Psoas muscle (tissue), 8 donors: ENCODE results near the gene PRRC1. TPM values are rescaled to one million over a fixed set of nuclear protein-coding genes. Genes with fewer than 3 reads are reported as not detected.
A peak's percentile ranks its signal among the peaks of the same experiment; 100 is the strongest.

Source experiments
- ATAC-seq, 4 donors: fragments of 200-7000 bp; cut with Tn5 transposase; one replicate each; pipeline ENCODE4 v1.9.1; 2020; ENCODE audit warnings: moderate library complexity in 3 of 4, mild to moderate bottlenecking in 2 of 4
- DNase-seq, 2 donors: peaks; one replicate each; pipeline ENCODE4 v3.0.0-alpha.2; 2020
- H3K27ac ChIP-seq: fragments of 200-600 bp; one replicate; pipeline ENCODE4 v1.8.0; 2022
- H3K27me3 ChIP-seq, 3 donors: fragments of 200-600 bp in 1 of 3; one replicate each; pipeline versions ENCODE4 v1.6.1 to v1.8.0; 2013 to 2022; ENCODE audit warnings: low read length in 2 of 3, mild to moderate bottlenecking in 2 of 3, moderate library complexity in 1 of 3; ENCODE audit not compliant: insufficient read depth in 3 of 3
- H3K36me3 ChIP-seq, 2 donors: fragments of 200-600 bp in 1 of 2; one replicate each; pipeline versions ENCODE4 v1.6.1 to v1.8.0; 2013 to 2022; ENCODE audit warnings: low read depth in 1 of 2, mild to moderate bottlenecking in 1 of 2, moderate library complexity in 1 of 2; ENCODE audit not compliant: insufficient read depth in 1 of 2
- H3K4me1 ChIP-seq: fragments of 200-600 bp; one replicate; pipeline ENCODE4 v1.8.0; 2022
- H3K4me3 ChIP-seq: fragments of 200-600 bp; one replicate; pipeline ENCODE4 v1.8.0; 2022; ENCODE audit warnings: mild to moderate bottlenecking
- H3K9me3 ChIP-seq: fragments of 200-600 bp; one replicate; pipeline ENCODE4 v1.8.0; 2022
- WGBS, 3 donors: extraction: QIAGEN DNeasy Blood & Tissue Kit; methylation state at CpG; one replicate each; pipeline versions ENCODE4 v1.1.6 to v1.1.7; 2013; 5-methylcytosine and 5-hydroxymethylcytosine counted together
- intact Hi-C, 2 donors: fragments of 100-400 bp; cut with DNase I; formaldehyde crosslinking; loops; one replicate each; pipeline versions ENCODE4 v1.11.0 to v1.14.2; 2022
- polyA plus RNA-seq, 3 donors: library from polyadenylated mRNA; stranded (reverse); fragments of 200-250 nt; gene quantifications; one replicate each; pipeline ENCODE4 v1.2.3, GENCODE V29; 2013
- total RNA-seq, 4 donors: library from RNA; stranded (reverse); fragmentation: NEBNext Ultra II Directional in 2 of 4; extraction: Animal tissue kit (Norgen Biotek cat#: 25700) in 2 of 4; gene quantifications; one replicate each; pipeline versions ENCODE4 v1.2.1 to v1.2.4, GENCODE V29; 2021 to 2023
- TF ChIP-seq, protein P1 (sequence below): fragments of 200-600 bp; IDR thresholded peaks from one replicate; pipeline ENCODE4 v1.8.0; 2022; ENCODE audit warnings: antibody characterized with exemption
- donor health status: healthy with polysubstance abuse.
- donor health status: DM: no; HTN: no; CAD: no; lungs with moderate emphysema.
- donor health status: Bipolar disorder and iron deficiency.
- donor health status: healthy.
- donor health status: DM: yes; HTN: yes; CAD: no.
- donor health status: DM: no; HTN: no; CAD: no.
- donor health status: DM: no; HTN: no; CAD: no.
- donor health status: DM: yes; HTN: yes; CAD: no.

PRRC1 gene
- total and polyA plus RNA-seq, 7 donors, result 7.0 to 26.6 (median 14.4) TPM

DNA sequence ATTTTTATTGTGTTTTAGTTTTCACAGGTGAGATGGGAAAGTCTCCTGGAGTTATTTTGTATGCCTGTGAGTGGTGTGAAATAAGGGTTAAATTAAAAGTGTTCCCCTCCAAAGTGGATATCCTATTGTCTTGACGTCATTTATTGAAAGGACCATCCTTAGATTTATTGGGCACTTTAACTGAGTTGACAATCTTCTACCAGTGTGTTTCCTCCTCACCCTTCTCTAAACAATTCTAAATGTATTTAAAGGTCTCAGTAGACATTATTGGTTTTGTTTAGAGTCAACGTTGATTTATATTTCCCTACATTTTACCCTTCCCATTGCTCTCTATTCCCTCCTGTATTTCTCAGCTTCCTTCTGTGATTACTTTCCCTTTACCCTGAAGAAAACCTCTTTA, 40.8 kb downstream of the PRRC1 start:
- H3K4me1 ChIP-seq, result peaks cover 27% of the 10 kb centered on the region
- intact Hi-C loops, result loop anchor here in 1 of 2 donors (5.0 kb wide), 1 partner anchor 524 kb away; the partner anchor contains the start of gene SLC12A2
- WGBS, 3 donors, result 42 to 72% (median 57%) methylated on average over 2 of the region's 2 CpGs
- TF ChIP-seq, protein P1, sequence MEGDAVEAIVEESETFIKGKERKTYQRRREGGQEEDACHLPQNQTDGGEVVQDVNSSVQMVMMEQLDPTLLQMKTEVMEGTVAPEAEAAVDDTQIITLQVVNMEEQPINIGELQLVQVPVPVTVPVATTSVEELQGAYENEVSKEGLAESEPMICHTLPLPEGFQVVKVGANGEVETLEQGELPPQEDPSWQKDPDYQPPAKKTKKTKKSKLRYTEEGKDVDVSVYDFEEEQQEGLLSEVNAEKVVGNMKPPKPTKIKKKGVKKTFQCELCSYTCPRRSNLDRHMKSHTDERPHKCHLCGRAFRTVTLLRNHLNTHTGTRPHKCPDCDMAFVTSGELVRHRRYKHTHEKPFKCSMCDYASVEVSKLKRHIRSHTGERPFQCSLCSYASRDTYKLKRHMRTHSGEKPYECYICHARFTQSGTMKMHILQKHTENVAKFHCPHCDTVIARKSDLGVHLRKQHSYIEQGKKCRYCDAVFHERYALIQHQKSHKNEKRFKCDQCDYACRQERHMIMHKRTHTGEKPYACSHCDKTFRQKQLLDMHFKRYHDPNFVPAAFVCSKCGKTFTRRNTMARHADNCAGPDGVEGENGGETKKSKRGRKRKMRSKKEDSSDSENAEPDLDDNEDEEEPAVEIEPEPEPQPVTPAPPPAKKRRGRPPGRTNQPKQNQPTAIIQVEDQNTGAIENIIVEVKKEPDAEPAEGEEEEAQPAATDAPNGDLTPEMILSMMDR, result no peak
- H3K36me3 ChIP-seq, result peaks cover 0 to 8% of the 10 kb centered on the region in 2 donors
- DNase-seq, result no peak
- ATAC-seq, result no peak
- no peaks in the 10 kb centered on the region for H3K9me3 ChIP-seq
- H3K4me3 ChIP-seq, result no peak overlapping the region
- no peaks in the 10 kb centered on the region for H3K27me3 ChIP-seq
- H3K27ac ChIP-seq, result no peak overlapping the region

DNA sequence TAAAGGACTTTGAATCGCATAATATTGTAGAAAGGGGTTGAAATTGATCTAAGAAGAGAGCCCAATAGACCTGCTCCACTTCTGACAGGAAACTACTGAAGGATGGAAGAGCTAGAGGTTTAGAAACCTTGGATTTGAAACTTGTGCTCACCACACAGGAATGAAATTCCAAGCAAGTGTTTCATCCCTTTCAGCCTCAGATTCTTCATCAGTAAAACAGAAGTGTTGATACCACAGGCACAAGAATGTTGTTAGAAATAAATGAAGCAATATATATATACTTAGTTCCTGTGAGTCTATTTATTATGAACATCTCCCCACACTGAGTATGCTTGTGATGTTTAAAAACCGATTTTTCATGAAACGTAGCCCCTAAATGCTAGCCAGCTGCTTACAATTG, 43.8 kb downstream of the PRRC1 start:
- Histone ChIP-seq H3K4me3 (no peak overlapping the region), H3K27ac (no peak overlapping the region), H3K4me1 (peaks cover 31% of the 10 kb centered on the region), H3K36me3 (no peaks in the 10 kb centered on the region), H3K9me3 (no peaks in the 10 kb centered on the region), H3K27me3 (no peaks in the 10 kb centered on the region)
- TF ChIP-seq, protein P1, result no peak
- ATAC-seq (no peak), DNase-seq (no peak)
- WGBS, 3 donors, result 81 to 85% (median 82%) methylated on average over 3 of the region's 3 CpGs
- intact Hi-C loops, result loop anchor here in 1 of 2 donors (5.0 kb wide), 1 partner anchor 316 kb away; no protein-coding TSS in a partner anchor

DNA sequence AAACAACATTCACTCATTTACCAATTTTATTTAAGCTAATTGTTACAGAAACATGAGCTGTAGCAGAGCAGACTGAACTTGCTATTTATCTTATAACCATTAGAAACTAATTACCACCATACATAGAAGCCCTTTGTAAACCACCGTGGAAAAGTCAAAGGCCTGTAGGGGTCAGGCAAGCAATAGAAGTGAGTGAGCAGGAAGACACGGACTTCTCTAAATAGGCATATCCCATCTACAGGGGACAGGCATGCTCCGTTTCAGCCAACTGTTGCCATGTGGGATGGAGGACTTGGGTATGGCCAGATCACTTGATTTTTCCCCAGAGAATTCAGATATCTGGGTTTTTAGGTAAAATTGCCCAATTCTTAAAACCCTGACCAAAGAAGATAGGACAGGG, 44.8 kb downstream of the PRRC1 start:
- Histone ChIP-seq H3K27me3 (no peaks in the 10 kb centered on the region), H3K36me3 (no peaks in the 10 kb centered on the region), H3K27ac (no peak overlapping the region), H3K9me3 (no peaks in the 10 kb centered on the region), H3K4me3 (no peak overlapping the region), H3K4me1 (peaks cover 31% of the 10 kb centered on the region)
- intact Hi-C loops, result loop anchor here in 1 of 2 donors (2.0 to 5.0 kb wide), 2 partner anchors 315 to 641 kb away; no protein-coding TSS in a partner anchor
- peak in 3 of 4 donors; percentile 73 to 82 (median 82) for ATAC-seq
- TF ChIP-seq, protein P1, result peak; percentile 56
- no peak for DNase-seq
- WGBS, 3 donors, result 5 to 11% (median 6%) methylated on average over 3 of the region's 3 CpGs

DNA sequence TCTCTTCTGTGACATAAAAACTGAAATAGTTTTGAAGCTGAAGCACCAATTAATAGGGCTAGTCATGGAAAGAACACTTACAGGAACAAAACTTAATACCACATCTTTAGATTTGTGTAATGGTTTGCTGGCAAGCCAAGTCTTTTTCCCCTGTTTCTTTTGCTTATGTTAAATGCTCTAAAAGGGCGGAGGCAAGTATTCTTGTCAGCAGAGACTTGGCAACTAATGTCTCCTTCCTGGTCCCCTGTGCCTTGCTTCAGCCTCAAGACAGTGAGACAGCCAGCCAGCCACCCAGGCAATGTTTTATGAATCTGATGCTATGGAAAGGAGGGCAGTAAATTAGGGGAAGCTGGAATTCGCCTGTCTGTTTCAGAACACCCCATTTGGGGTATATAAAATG, 45.7 kb downstream of the PRRC1 start:
- Histone ChIP-seq H3K27ac (no peak overlapping the region), H3K4me3 (no peak overlapping the region), H3K9me3 (no peaks in the 10 kb centered on the region), H3K4me1 (peaks cover 31% of the 10 kb centered on the region), H3K27me3 (no peaks in the 10 kb centered on the region), H3K36me3 (no peaks in the 10 kb centered on the region)
- TF ChIP-seq, protein P1, result no peak
- DNase-seq, result no peak
- intact Hi-C loops, result loop anchor here in 1 of 2 donors (2.0 to 5.0 kb wide), 2 partner anchors 314 to 640 kb away; no protein-coding TSS in a partner anchor
- ATAC-seq, result peak in 1 of 4 donors; percentile 42
- 52 to 72% (median 68%) methylated on average over 2 of the region's 2 CpGs for WGBS, 3 donors
